HepG2 (cell line): ENCODE data around the gene TMC8. TPM values are rescaled to one million over a fixed set of nuclear protein-coding genes. Genes with fewer than 3 reads are reported as not detected.
A peak's percentile ranks its signal among the peaks of the same experiment; 100 is the strongest.

Experiments
- ARNT2 ChIP-seq: sonication (generic); formaldehyde crosslinking; IDR thresholded peaks from 2 replicates; pipeline ENCODE4 v1.8.0; 2022; ENCODE audit warnings: mild to moderate bottlenecking, low read depth, missing genetic modification reagents, moderate library complexity
- ATAD3A ChIP-seq: sonication (generic); formaldehyde crosslinking; IDR thresholded peaks from 2 replicates; pipeline ENCODE4 v1.4.0; 2020; ENCODE audit warnings: missing genetic modification reagents
- E2F5 ChIP-seq: sonication (generic); formaldehyde crosslinking; conservative IDR thresholded peaks from 2 replicates; pipeline ENCODE4 v1.4.0; 2020; ENCODE audit warnings: missing genetic modification reagents
- FOSL1 ChIP-seq: sonication (generic); formaldehyde crosslinking; IDR thresholded peaks from 2 replicates; pipeline ENCODE4 v1.9.0; 2021; ENCODE audit warnings: missing genetic modification reagents, borderline replicate concordance
- GATA4 ChIP-seq: sonication (generic); IDR thresholded peaks from 2 replicates; pipeline ENCODE4 v1.6.1; 2016; ENCODE audit warnings: antibody characterized with exemption, low read depth, borderline replicate concordance
- HNF1B ChIP-seq: sonication (generic); formaldehyde crosslinking; IDR thresholded peaks from 2 replicates; pipeline ENCODE4 v1.5.1; 2020; ENCODE audit warnings: mild to moderate bottlenecking, moderate library complexity, missing genetic modification reagents
- KDM1A ChIP-seq: IDR thresholded peaks from 2 replicates; pipeline ENCODE4 v1.6.1; 2016; ENCODE audit warnings: missing compliant biosample characterization
- KLF13 ChIP-seq: sonication (generic); formaldehyde crosslinking; IDR thresholded peaks from 2 replicates; pipeline ENCODE4 v1.4.0; 2020; ENCODE audit warnings: mild to moderate bottlenecking, missing genetic modification reagents
- MTF2 ChIP-seq: sonication (generic); formaldehyde crosslinking; IDR thresholded peaks from 2 replicates; pipeline ENCODE4 v1.5.0; 2020; ENCODE audit warnings: missing genetic modification reagents, borderline replicate concordance
- MYNN ChIP-seq: sonication (generic); formaldehyde crosslinking; IDR thresholded peaks from 2 replicates; pipeline ENCODE4 v1.4.0; 2020; ENCODE audit warnings: mild to moderate bottlenecking, low read depth, missing genetic modification reagents
- NBN ChIP-seq: fragments of 450-650 bp; conservative IDR thresholded peaks from 2 replicates; pipeline ENCODE4 v1.6.1; 2017
- PHF5A ChIP-seq: IDR thresholded peaks from one replicate; pipeline ENCODE4 v1.6.1; 2018; ENCODE audit warnings: low read depth, missing genetic modification reagents; ENCODE audit not compliant: unreplicated experiment
- RBM22 ChIP-seq: fragments of 200-400 bp; formaldehyde crosslinking; optimal IDR thresholded peaks from 2 replicates; pipeline ENCODE3; 2017; ENCODE audit warnings: mild to moderate bottlenecking, low read length, moderate library complexity
- SNAPC2 ChIP-seq: sonication (generic); formaldehyde crosslinking; IDR thresholded peaks from 2 replicates; pipeline ENCODE4 v1.8.1; 2022; ENCODE audit warnings: mild to moderate bottlenecking, missing genetic modification reagents
- STAG1 ChIP-seq: sonication (generic); formaldehyde crosslinking; IDR thresholded peaks from 2 replicates; pipeline ENCODE4 v1.4.0; 2020; ENCODE audit warnings: missing genetic modification reagents
- STAT6 ChIP-seq: sonication (generic); formaldehyde crosslinking; IDR thresholded peaks from 2 replicates; pipeline ENCODE4 v1.4.0; 2020; ENCODE audit warnings: missing genetic modification reagents, mild to moderate bottlenecking, borderline replicate concordance
- ZFP62 ChIP-seq: sonication (generic); formaldehyde crosslinking; IDR thresholded peaks from 2 replicates; pipeline ENCODE4 v1.4.0; 2020; ENCODE audit warnings: missing genetic modification reagents
- ZFX ChIP-seq: sonication (generic); formaldehyde crosslinking; IDR thresholded peaks from 2 replicates; pipeline ENCODE4 v1.4.0; 2020; ENCODE audit warnings: mild to moderate bottlenecking, low read depth, missing genetic modification reagents, moderate library complexity
- ZNF446 ChIP-seq: sonication (generic); formaldehyde crosslinking; IDR thresholded peaks from 2 replicates; pipeline ENCODE4 v1.5.0; 2020; ENCODE audit warnings: mild to moderate bottlenecking, missing genetic modification reagents
- ZNF547 ChIP-seq: sonication (generic); formaldehyde crosslinking; IDR thresholded peaks from 2 replicates; pipeline ENCODE4 v1.5.1; 2020; ENCODE audit warnings: mild to moderate bottlenecking, missing genetic modification reagents
- ZNF598 ChIP-seq: sonication (generic); formaldehyde crosslinking; IDR thresholded peaks from 2 replicates; pipeline ENCODE4 v1.5.1; 2020; ENCODE audit warnings: mild to moderate bottlenecking, missing genetic modification reagents, borderline replicate concordance
- ZNF644 ChIP-seq: IDR thresholded peaks from 2 replicates; pipeline ENCODE4 v1.6.1; 2016; ENCODE audit warnings: low read depth
- ZNF800 ChIP-seq: sonication (generic); formaldehyde crosslinking; IDR thresholded peaks from 2 replicates; pipeline ENCODE4 v1.4.0; 2020; ENCODE audit warnings: missing genetic modification reagents
- ZSCAN21 ChIP-seq: sonication (generic); formaldehyde crosslinking; IDR thresholded peaks from 2 replicates; pipeline ENCODE4 v1.8.0; 2022; ENCODE audit warnings: mild to moderate bottlenecking, missing genetic modification reagents, moderate library complexity, borderline replicate concordance
- polyA plus RNA-seq, 8 experiments: library from polyadenylated mRNA; depleted of rRNA in 3 of 8; stranded (reverse) in 7 of 8; unstranded in 1 of 8; fragments of >200 nt; fragmentation: Illumina TruSeq in 4 of 8; extraction: Trizol in 4 of 8; gene quantifications; 2 replicates each; pipeline versions ENCODE4 v1.2.1 to v1.2.3, GENCODE V29; 2011 to 2016; ENCODE audit warnings: low read depth in 4 of 8, missing spikeins in 1 of 8, mixed read lengths in 1 of 8; ENCODE audit not compliant: insufficient read depth in 1 of 8
- total RNA-seq, 5 experiments: library from RNA; depleted of rRNA; stranded (reverse); fragments of >200 nt; fragmentation: Illumina TruSeq; extraction: Trizol; gene quantifications; 2 replicates each; pipeline ENCODE4 v1.2.3, GENCODE V29; 2016; ENCODE audit warnings: low read depth in 1 of 5

The TMC8 gene
- total and polyA plus RNA-seq, 2 of the 13 experiments (the other 11 are each of a cell fraction or from before 2014, with no cell fraction given): 0.53 to 7.8 TPM

- TF ChIP-seq ZNF598 (CRISPR knock-in tag): no peak
- TF ChIP-seq FOSL1 (CRISPR knock-in tag): no peak
- TF ChIP-seq ZFP62 (CRISPR knock-in tag): no peak
- no peak for TF ChIP-seq PHF5A (CRISPR knock-in tag)
- TF ChIP-seq SNAPC2 (CRISPR knock-in tag): no peak
- no peak for TF ChIP-seq ARNT2 (CRISPR knock-in tag)
- TF ChIP-seq STAG1: no peak
- no peak for TF ChIP-seq NBN
- TF ChIP-seq MYNN (CRISPR knock-in tag): no peak
- TF ChIP-seq ZSCAN21 (CRISPR knock-in tag): 0 out of 2 replicates have a peak, but pooled peaks have one; percentile 1
- TF ChIP-seq ZNF644 (CRISPR knock-in tag): 0 out of 2 replicates have a peak, but pooled peaks have one; percentile 21
- no peak for TF ChIP-seq KLF13
- TF ChIP-seq KDM1A (CRISPR knock-in tag): peak; percentile 63; the same call in 1 of the 2 replicates
- no peak for TF ChIP-seq GATA4
- TF ChIP-seq ZFX (CRISPR knock-in tag): peak; percentile 5; the same call in 1 of the 2 replicates
- TF ChIP-seq ZNF800: no peak
- no peak for TF ChIP-seq MTF2
- TF ChIP-seq RBM22: no peak
- no peak for TF ChIP-seq E2F5 (CRISPR knock-in tag)
- TF ChIP-seq HNF1B: no peak
- TF ChIP-seq ATAD3A: no peak
- TF ChIP-seq ZNF547: no peak
- TF ChIP-seq ZNF446 (CRISPR knock-in tag): no peak
- no peak for TF ChIP-seq STAT6 (CRISPR knock-in tag)
These were observed 5.4 kb downstream of the TMC8 start (continued) for GRCh38 chr17:78135858-78136500.
